H1 (cell line): ENCODE results near the gene TM4SF20. TPM values are rescaled to one million over a fixed set of nuclear protein-coding genes. Genes with fewer than 3 reads are reported as not detected.

Source experiments
- BACH1 ChIP-seq: IDR thresholded peaks from 2 replicates; pipeline ENCODE4 v1.6.1; 2012; ENCODE audit warnings: low read length, improper control_type of control experiment
- BRCA1 ChIP-seq: IDR thresholded peaks from 2 replicates; pipeline ENCODE4 v1.6.1; 2012; ENCODE audit warnings: low read depth, low read length, improper control_type of control experiment
- GTF2F1 ChIP-seq: IDR thresholded peaks from 2 replicates; pipeline ENCODE4 v1.6.1; 2012; ENCODE audit warnings: low read depth, low read length, improper control_type of control experiment, borderline replicate concordance
- SAP30 ChIP-seq: fragments of 300-600 bp; sonication (generic); IDR thresholded peaks from 2 replicates; pipeline ENCODE4 v1.7.1; 2012; ENCODE audit warnings: low read length, moderate library complexity, mild to moderate bottlenecking, inconsistent platforms; ENCODE audit not compliant: insufficient read depth, insufficient replicate concordance
- polyA plus RNA-seq, 7 experiments: library from polyadenylated mRNA; depleted of rRNA in 3 of 7; stranded (reverse) in 5 of 7; unstranded in 2 of 7; fragments of >200 nt in 5 of 7; fragments of 200-250 nt in 2 of 7; gene quantifications; 1 replicate in 5 of 7; 2 replicates in 1 of 7; 4 replicates in 1 of 7; pipeline versions ENCODE4 v1.2.1 to v1.2.3, GENCODE V29; 2011 to 2013; ENCODE audit warnings: missing spikeins in 2 of 7, mixed read lengths in 2 of 7
- total RNA-seq: library from RNA; stranded (reverse); fragmentation: NEBNext Ultra II Directional; extraction: Animal tissue kit (Norgen Biotek cat#: 25700); gene quantifications from 2 replicates; pipeline ENCODE4 v1.2.1, GENCODE V29; 2021
- TF ChIP-seq, protein P1 (sequence below): fragments of 300-600 bp; sonication (generic); IDR thresholded peaks from 2 replicates; pipeline ENCODE4 v1.7.1; 2012; ENCODE audit warnings: low read length, moderate library complexity, mild to moderate bottlenecking, inconsistent platforms; ENCODE audit not compliant: insufficient replicate concordance
- TF ChIP-seq, protein P2 (sequence below): IDR thresholded peaks from 2 replicates; pipeline ENCODE4 v1.6.1; 2011; ENCODE audit warnings: low read length, improper control_type of control experiment
- TF ChIP-seq, protein P3 (sequence below): IDR thresholded peaks from 2 replicates; pipeline ENCODE4 v1.6.1; 2011; ENCODE audit warnings: low read depth, mild to moderate bottlenecking, low read length; ENCODE audit not compliant: insufficient read depth

Gene TM4SF20
- total and polyA plus RNA-seq, 2 of the 8 experiments (the other 6 are each of a cell fraction or from before 2014, with no cell fraction given): not detected

DNA sequence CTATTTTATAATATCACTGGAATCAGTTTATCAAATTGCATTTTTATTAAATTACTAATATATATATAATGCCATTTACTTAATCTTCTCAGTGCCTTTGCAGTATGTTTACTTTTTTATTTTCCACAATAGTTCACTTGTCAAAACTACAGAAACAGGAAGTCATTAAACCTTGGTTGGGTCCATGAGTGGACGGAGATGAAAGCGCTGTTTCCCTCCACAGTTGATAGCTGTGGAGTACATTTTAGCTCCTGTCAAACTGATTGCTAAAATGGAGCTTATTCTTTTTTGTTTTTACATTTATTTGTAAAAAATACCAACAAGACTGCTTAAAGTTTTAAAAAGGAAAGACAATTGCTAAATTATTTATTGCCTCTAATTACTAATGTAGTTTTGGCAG lies 34.9 kb downstream of the TM4SF20 start (continued):
- TF ChIP-seq, protein P1, sequence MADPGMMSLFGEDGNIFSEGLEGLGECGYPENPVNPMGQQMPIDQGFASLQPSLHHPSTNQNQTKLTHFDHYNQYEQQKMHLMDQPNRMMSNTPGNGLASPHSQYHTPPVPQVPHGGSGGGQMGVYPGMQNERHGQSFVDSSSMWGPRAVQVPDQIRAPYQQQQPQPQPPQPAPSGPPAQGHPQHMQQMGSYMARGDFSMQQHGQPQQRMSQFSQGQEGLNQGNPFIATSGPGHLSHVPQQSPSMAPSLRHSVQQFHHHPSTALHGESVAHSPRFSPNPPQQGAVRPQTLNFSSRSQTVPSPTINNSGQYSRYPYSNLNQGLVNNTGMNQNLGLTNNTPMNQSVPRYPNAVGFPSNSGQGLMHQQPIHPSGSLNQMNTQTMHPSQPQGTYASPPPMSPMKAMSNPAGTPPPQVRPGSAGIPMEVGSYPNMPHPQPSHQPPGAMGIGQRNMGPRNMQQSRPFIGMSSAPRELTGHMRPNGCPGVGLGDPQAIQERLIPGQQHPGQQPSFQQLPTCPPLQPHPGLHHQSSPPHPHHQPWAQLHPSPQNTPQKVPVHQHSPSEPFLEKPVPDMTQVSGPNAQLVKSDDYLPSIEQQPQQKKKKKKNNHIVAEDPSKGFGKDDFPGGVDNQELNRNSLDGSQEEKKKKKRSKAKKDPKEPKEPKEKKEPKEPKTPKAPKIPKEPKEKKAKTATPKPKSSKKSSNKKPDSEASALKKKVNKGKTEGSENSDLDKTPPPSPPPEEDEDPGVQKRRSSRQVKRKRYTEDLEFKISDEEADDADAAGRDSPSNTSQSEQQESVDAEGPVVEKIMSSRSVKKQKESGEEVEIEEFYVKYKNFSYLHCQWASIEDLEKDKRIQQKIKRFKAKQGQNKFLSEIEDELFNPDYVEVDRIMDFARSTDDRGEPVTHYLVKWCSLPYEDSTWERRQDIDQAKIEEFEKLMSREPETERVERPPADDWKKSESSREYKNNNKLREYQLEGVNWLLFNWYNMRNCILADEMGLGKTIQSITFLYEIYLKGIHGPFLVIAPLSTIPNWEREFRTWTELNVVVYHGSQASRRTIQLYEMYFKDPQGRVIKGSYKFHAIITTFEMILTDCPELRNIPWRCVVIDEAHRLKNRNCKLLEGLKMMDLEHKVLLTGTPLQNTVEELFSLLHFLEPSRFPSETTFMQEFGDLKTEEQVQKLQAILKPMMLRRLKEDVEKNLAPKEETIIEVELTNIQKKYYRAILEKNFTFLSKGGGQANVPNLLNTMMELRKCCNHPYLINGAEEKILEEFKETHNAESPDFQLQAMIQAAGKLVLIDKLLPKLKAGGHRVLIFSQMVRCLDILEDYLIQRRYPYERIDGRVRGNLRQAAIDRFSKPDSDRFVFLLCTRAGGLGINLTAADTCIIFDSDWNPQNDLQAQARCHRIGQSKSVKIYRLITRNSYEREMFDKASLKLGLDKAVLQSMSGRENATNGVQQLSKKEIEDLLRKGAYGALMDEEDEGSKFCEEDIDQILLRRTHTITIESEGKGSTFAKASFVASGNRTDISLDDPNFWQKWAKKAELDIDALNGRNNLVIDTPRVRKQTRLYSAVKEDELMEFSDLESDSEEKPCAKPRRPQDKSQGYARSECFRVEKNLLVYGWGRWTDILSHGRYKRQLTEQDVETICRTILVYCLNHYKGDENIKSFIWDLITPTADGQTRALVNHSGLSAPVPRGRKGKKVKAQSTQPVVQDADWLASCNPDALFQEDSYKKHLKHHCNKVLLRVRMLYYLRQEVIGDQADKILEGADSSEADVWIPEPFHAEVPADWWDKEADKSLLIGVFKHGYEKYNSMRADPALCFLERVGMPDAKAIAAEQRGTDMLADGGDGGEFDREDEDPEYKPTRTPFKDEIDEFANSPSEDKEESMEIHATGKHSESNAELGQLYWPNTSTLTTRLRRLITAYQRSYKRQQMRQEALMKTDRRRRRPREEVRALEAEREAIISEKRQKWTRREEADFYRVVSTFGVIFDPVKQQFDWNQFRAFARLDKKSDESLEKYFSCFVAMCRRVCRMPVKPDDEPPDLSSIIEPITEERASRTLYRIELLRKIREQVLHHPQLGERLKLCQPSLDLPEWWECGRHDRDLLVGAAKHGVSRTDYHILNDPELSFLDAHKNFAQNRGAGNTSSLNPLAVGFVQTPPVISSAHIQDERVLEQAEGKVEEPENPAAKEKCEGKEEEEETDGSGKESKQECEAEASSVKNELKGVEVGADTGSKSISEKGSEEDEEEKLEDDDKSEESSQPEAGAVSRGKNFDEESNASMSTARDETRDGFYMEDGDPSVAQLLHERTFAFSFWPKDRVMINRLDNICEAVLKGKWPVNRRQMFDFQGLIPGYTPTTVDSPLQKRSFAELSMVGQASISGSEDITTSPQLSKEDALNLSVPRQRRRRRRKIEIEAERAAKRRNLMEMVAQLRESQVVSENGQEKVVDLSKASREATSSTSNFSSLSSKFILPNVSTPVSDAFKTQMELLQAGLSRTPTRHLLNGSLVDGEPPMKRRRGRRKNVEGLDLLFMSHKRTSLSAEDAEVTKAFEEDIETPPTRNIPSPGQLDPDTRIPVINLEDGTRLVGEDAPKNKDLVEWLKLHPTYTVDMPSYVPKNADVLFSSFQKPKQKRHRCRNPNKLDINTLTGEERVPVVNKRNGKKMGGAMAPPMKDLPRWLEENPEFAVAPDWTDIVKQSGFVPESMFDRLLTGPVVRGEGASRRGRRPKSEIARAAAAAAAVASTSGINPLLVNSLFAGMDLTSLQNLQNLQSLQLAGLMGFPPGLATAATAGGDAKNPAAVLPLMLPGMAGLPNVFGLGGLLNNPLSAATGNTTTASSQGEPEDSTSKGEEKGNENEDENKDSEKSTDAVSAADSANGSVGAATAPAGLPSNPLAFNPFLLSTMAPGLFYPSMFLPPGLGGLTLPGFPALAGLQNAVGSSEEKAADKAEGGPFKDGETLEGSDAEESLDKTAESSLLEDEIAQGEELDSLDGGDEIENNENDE: no peak
- no peak for TF ChIP-seq SAP30
- TF ChIP-seq, protein P2, sequence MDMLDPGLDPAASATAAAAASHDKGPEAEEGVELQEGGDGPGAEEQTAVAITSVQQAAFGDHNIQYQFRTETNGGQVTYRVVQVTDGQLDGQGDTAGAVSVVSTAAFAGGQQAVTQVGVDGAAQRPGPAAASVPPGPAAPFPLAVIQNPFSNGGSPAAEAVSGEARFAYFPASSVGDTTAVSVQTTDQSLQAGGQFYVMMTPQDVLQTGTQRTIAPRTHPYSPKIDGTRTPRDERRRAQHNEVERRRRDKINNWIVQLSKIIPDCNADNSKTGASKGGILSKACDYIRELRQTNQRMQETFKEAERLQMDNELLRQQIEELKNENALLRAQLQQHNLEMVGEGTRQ: no peak
- TF ChIP-seq, protein P3, sequence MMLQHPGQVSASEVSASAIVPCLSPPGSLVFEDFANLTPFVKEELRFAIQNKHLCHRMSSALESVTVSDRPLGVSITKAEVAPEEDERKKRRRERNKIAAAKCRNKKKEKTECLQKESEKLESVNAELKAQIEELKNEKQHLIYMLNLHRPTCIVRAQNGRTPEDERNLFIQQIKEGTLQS: no peak
- TF ChIP-seq BRCA1: no peak
- TF ChIP-seq BACH1: no peak
- TF ChIP-seq GTF2F1: no peak
